Measurements from ENCODE around the gene TREML4. TPM values are rescaled to one million over a fixed set of nuclear protein-coding genes. Genes with fewer than 3 reads are reported as not detected.

Gene TREML4
- total and polyA plus RNA-seq, 9 of the 15 experiments (the other 6 are each of a cell fraction or from before 2014, with no cell fraction given), result not detected

DNA sequence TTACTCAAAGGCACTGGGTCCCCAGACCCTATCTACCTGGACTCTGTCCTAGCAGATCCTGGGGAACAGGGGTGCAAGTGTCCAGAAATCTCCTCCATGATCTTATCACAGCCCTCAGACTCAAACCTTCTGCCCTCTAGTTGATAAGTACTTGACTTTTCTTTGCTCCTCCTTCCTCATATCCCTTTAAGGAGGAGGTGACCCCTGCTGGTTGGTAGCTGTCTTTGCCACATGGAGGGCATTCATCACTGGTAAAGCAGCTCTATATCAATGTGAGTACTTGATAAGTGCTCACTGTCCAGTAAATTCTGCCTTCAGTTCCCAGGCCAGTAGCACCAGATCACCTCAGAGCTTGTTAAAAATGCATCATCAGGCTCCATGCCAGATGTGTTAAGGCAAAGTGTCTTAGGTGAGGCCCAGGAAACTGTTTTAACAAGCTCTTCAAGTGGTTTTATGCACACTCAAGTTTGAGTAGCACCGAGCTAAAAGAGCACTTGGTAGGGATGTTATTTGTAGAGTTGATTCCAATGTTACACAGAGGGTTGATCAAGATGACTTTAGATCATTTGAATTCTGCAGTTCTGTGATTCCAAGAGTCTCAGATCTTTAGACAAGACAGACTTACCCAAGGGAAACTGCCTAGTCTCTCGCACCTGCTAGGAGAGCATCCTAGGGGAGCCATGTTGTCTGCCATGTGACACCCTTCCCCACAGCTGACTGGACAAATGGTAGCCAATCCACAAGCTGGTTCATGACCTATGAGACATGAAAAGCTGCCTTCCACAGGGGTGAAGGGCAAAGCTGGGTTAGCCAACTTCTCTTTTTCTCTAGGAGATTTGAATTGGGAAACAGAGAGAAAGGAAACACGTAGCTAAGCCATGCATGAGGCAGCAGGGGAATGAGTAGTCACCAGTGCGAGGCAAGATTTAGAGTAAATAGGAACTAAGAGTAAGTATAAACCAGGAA is 45.8 kb upstream of the TREML4 start:
- in situ Hi-C loops (cut with MboI), result no loop called here
- peak; percentile 62 to 72 (median 67) for DNase-seq (ENCODE audit: extremely low read depth in 1 of 4, low spot score in 3 of 4)
- CTCF ChIA-PET (ENCODE audit: low intra/inter-chr PET ratio), result interaction anchor here (0.6 kb wide), 1 partner anchor 221 kb away, joined by 3 read pairs; no protein-coding TSS in a partner anchor
- no peak overlapping the region for H3K4me3 ChIP-seq
- no peak overlapping the region for H3K27ac ChIP-seq (ENCODE audit: extremely low read depth, low read depth, low read length)
- POLR2A ChIA-PET, result interaction anchor here (0.8 to 1.7 kb wide), 5 partner anchors 12 to 26 kb away, joined by 3 to 9 read pairs (median 3); no protein-coding TSS in a partner anchor
- no peaks in the 10 kb centered on the region; the same call in 1 of the 2 replicates for H4K20me1 ChIP-seq (replicated peaks; ENCODE audit: control insufficient read depth, insufficient read depth, low read length)
- no peak overlapping the region for H3K9ac ChIP-seq (ENCODE audit: insufficient read depth in 1 of 2, low read depth in 2 of 2, low read length in 2 of 2)
- no peak overlapping the region for H3K4me2 ChIP-seq (ENCODE audit: insufficient read depth, low read length)
- peaks cover 0 to 4% of the 10 kb centered on the region in 2 experiments; a peak in 3 of 5 replicates for H3K4me1 ChIP-seq (replicated peaks in 1 of 2; ENCODE audit: control insufficient read depth in 2 of 2, insufficient read depth in 2 of 2, low read length in 2 of 2)
- no TSS peak for BruUV-seq (replicated peaks)
- WGBS (ENCODE audit: insufficient coverage, low coverage, missing lambda C conversion rate), result 4% methylated on average over 4 of the region's 4 CpGs
- H3K36me3 ChIP-seq (ENCODE audit: control insufficient read depth, insufficient read depth, low read length), result no peaks in the 10 kb centered on the region
- H3K27me3 ChIP-seq (ENCODE audit: control insufficient read depth in 2 of 2, insufficient read depth in 2 of 2, low read length in 2 of 2), result peaks cover 4 to 25% of the 10 kb centered on the region in 2 experiments; a peak in 4 of 5 replicates
- peak; percentile 91 for ATAC-seq
- H2AFZ ChIP-seq (ENCODE audit: low read depth, low read length), result no peak overlapping the region
- H3K9me1 ChIP-seq (ENCODE audit: control insufficient read depth, insufficient read depth, low read length), result no peaks in the 10 kb centered on the region
- intact Hi-C loops (cut with micrococcal nuclease), result loop anchor here (5.0 kb wide), 1 partner anchor 90 kb away; no protein-coding TSS in a partner anchor
- H3K79me2 ChIP-seq (ENCODE audit: control insufficient read depth, insufficient read depth, low read length), result no peaks in the 10 kb centered on the region
- H3K9me3 ChIP-seq (replicated peaks; ENCODE audit: control insufficient read depth, insufficient read depth, low read depth, low read length), result no peaks in the 10 kb centered on the region
- FAIRE-seq, result peak; percentile 88
- TF ChIP-seq RAD21 (CRISPR knock-in tag; conservative IDR thresholded peaks at IDR 0.05 in 1 of 2, IDR thresholded peaks at IDR 0.05 in 1 of 2) (peak; percentile 72 to 78), RCOR1 (IDR thresholded peaks at IDR 0.05; ENCODE audit: borderline replicate concordance in 1 of 2, low read depth in 2 of 2, low read length in 2 of 2) (0 out of 4 replicates have a peak, but pooled peaks of 1 of the 2 experiments have one; percentile 51), CREM (IDR thresholded peaks at IDR 0.05; ENCODE audit: low read depth) (0 out of 2 replicates have a peak, but pooled peaks have one; percentile 18), POU5F1 (IDR thresholded peaks at IDR 0.05; ENCODE audit: borderline replicate concordance, low read depth, low read length, partially characterized antibody) (no peak), MGA (IDR thresholded peaks at IDR 0.05) (peak; percentile 29; the same call in 1 of the 2 replicates), USF2 (CRISPR knock-in tag; IDR thresholded peaks at IDR 0.05) (peak; percentile 68)
